ENCODE data around the gene ELK3.

The ELK3 gene

GRCh38 chr12:96226801-96227348 lies 32.7 kb downstream of the ELK3 start:
- Histone ChIP-seq H2AFZ (ENCODE audit: low read length) (no peak overlapping the region), H3K4me2 (ENCODE audit: insufficient read depth, low read length, poor library complexity, severe bottlenecking) (no peak overlapping the region), H3K9me3 (replicated peaks in 1 of 2; ENCODE audit: control insufficient read depth in 2 of 2, insufficient read depth in 1 of 2, low read depth in 1 of 2, low read length in 2 of 2) (no peaks in the 10 kb centered on the region), H2BK12ac (ENCODE audit: low read length) (no peak overlapping the region), H3K9ac (ENCODE audit: low read depth, low read length, poor library complexity) (no peak overlapping the region), H4K91ac (ENCODE audit: low read depth, low read length, poor library complexity) (no peak overlapping the region), H3K4ac (ENCODE audit: low read length) (no peak overlapping the region), H3K18ac (ENCODE audit: low read length) (no peak overlapping the region), H3K4me1 (ENCODE audit: control insufficient read depth in 2 of 2, insufficient read depth in 1 of 2, low read depth in 1 of 2, low read length in 2 of 2) (no peaks in the 10 kb centered on the region), H2BK15ac (ENCODE audit: low read length) (no peak overlapping the region), H3K4me3 (ENCODE audit: low read length in 2 of 2) (no peak overlapping the region), H3K14ac (ENCODE audit: low read length) (no peak overlapping the region), H3K27me3 (ENCODE audit: control insufficient read depth in 3 of 3, insufficient read depth in 3 of 3, low read depth in 1 of 3, low read length in 3 of 3) (no peaks in the 10 kb centered on the region), H3K36me3 (replicated peaks in 1 of 2; ENCODE audit: control insufficient read depth in 2 of 2, insufficient read depth in 2 of 2, low read length in 2 of 2) (no peaks in the 10 kb centered on the region), H3K27ac (replicated peaks; ENCODE audit: low read length) (no peak overlapping the region), H2BK5ac (ENCODE audit: low read length) (no peak overlapping the region), H2AK5ac (ENCODE audit: low read depth, low read length) (no peak overlapping the region), H3K79me1 (ENCODE audit: low read depth, low read length) (no peaks in the 10 kb centered on the region), H2BK120ac (ENCODE audit: low read depth, low read length) (no peak overlapping the region), H4K8ac (ENCODE audit: low read depth, low read length) (no peak overlapping the region), H3K23ac (ENCODE audit: low read depth, low read length, poor library complexity) (no peak overlapping the region)
- DNase-seq (ENCODE audit: low spot score) = no peak
- no CpG with 5 or more reads among the region's 17 CpGs for WGBS, 2 donors (ENCODE audit: extremely low coverage in 2 of 2, insufficient read length in 2 of 2, insufficient replicate concordance in 1 of 2)

- H3K14ac ChIP-seq (ENCODE audit: low read length) = no peak overlapping the region
- no peak overlapping the region for H3K23ac ChIP-seq (ENCODE audit: low read depth, low read length, poor library complexity)
Observed at GRCh38 chr12:96227365-96228106, 33.4 kb downstream of the ELK3 start.

GRCh38 chr12:96228566-96229248 lies 34.5 kb downstream of the ELK3 start:
- WGBS, 2 donors (ENCODE audit: extremely low coverage in 2 of 2, insufficient read length in 2 of 2, insufficient replicate concordance in 1 of 2) = no CpG with 5 or more reads among the region's 12 CpGs
- H2AFZ ChIP-seq (ENCODE audit: low read length) = no peak overlapping the region
- no peak overlapping the region for H3K4me2 ChIP-seq (ENCODE audit: insufficient read depth, low read length, poor library complexity, severe bottlenecking)
- H3K27ac ChIP-seq (replicated peaks; ENCODE audit: low read length) = no peak overlapping the region
- DNase-seq (ENCODE audit: low spot score) = no peak
- no peaks in the 10 kb centered on the region for H3K9me3 ChIP-seq (replicated peaks in 1 of 2; ENCODE audit: control insufficient read depth in 2 of 2, insufficient read depth in 1 of 2, low read depth in 1 of 2, low read length in 2 of 2)
- H3K9ac ChIP-seq (ENCODE audit: low read depth, low read length, poor library complexity) = no peak overlapping the region
- no peak overlapping the region for H3K14ac ChIP-seq (ENCODE audit: low read length)
- no peak overlapping the region for H3K4me3 ChIP-seq (ENCODE audit: low read length in 2 of 2)
- H4K91ac ChIP-seq (ENCODE audit: low read depth, low read length, poor library complexity) = no peak overlapping the region
- H3K79me1 ChIP-seq (ENCODE audit: low read depth, low read length) = no peaks in the 10 kb centered on the region
- H2BK12ac ChIP-seq (ENCODE audit: low read length) = no peak overlapping the region
- no peaks in the 10 kb centered on the region for H3K27me3 ChIP-seq (ENCODE audit: control insufficient read depth in 3 of 3, insufficient read depth in 3 of 3, low read depth in 1 of 3, low read length in 3 of 3)
- H2AK5ac ChIP-seq (ENCODE audit: low read depth, low read length) = no peak overlapping the region
- H3K4me1 ChIP-seq (ENCODE audit: control insufficient read depth in 2 of 2, insufficient read depth in 1 of 2, low read depth in 1 of 2, low read length in 2 of 2) = peaks cover 0 to 2% of the 10 kb centered on the region in 2 donors
- H2BK5ac ChIP-seq (ENCODE audit: low read length) = no peak overlapping the region
- H3K4ac ChIP-seq (ENCODE audit: low read length) = no peak overlapping the region
- no peak overlapping the region for H2BK15ac ChIP-seq (ENCODE audit: low read length)
- H3K18ac ChIP-seq (ENCODE audit: low read length) = no peak overlapping the region
- H4K8ac ChIP-seq (ENCODE audit: low read depth, low read length) = no peak overlapping the region
- H2BK120ac ChIP-seq (ENCODE audit: low read depth, low read length) = no peak overlapping the region
- no peak overlapping the region for H3K23ac ChIP-seq (ENCODE audit: low read depth, low read length, poor library complexity)
- no peaks in the 10 kb centered on the region for H3K36me3 ChIP-seq (replicated peaks in 1 of 2; ENCODE audit: control insufficient read depth in 2 of 2, insufficient read depth in 2 of 2, low read length in 2 of 2)

More at GRCh38 chr12:96227365-96228106, 33.4 kb downstream of the ELK3 start:
- H3K27me3 ChIP-seq (ENCODE audit: control insufficient read depth in 3 of 3, insufficient read depth in 3 of 3, low read depth in 1 of 3, low read length in 3 of 3) = no peaks in the 10 kb centered on the region
- H3K4me1 ChIP-seq (ENCODE audit: control insufficient read depth in 2 of 2, insufficient read depth in 1 of 2, low read depth in 1 of 2, low read length in 2 of 2) = no peaks in the 10 kb centered on the region
- no peaks in the 10 kb centered on the region for H3K9me3 ChIP-seq (replicated peaks in 1 of 2; ENCODE audit: control insufficient read depth in 2 of 2, insufficient read depth in 1 of 2, low read depth in 1 of 2, low read length in 2 of 2)
- no peak overlapping the region for H3K18ac ChIP-seq (ENCODE audit: low read length)
- H3K9ac ChIP-seq (ENCODE audit: low read depth, low read length, poor library complexity) = no peak overlapping the region
- no peak overlapping the region for H2BK120ac ChIP-seq (ENCODE audit: low read depth, low read length)
- H2BK12ac ChIP-seq (ENCODE audit: low read length) = no peak overlapping the region
- no peak overlapping the region for H3K27ac ChIP-seq (replicated peaks; ENCODE audit: low read length)
- H3K4me2 ChIP-seq (ENCODE audit: insufficient read depth, low read length, poor library complexity, severe bottlenecking) = no peak overlapping the region
- no peak overlapping the region for H4K8ac ChIP-seq (ENCODE audit: low read depth, low read length)
- no peak overlapping the region for H3K4ac ChIP-seq (ENCODE audit: low read length)
- no peak overlapping the region for H2BK5ac ChIP-seq (ENCODE audit: low read length)
- H3K4me3 ChIP-seq (ENCODE audit: low read length in 2 of 2) = no peak overlapping the region
- WGBS, 2 donors (ENCODE audit: extremely low coverage in 2 of 2, insufficient read length in 2 of 2, insufficient replicate concordance in 1 of 2) = no CpG with 5 or more reads among the region's 12 CpGs
- H4K91ac ChIP-seq (ENCODE audit: low read depth, low read length, poor library complexity) = no peak overlapping the region
- H3K79me1 ChIP-seq (ENCODE audit: low read depth, low read length) = no peaks in the 10 kb centered on the region
- no peak overlapping the region for H2AK5ac ChIP-seq (ENCODE audit: low read depth, low read length)
- H2BK15ac ChIP-seq (ENCODE audit: low read length) = no peak overlapping the region
- no peak overlapping the region for H2AFZ ChIP-seq (ENCODE audit: low read length)
- no peak for DNase-seq (ENCODE audit: low spot score)
- H3K36me3 ChIP-seq (replicated peaks in 1 of 2; ENCODE audit: control insufficient read depth in 2 of 2, insufficient read depth in 2 of 2, low read length in 2 of 2) = no peaks in the 10 kb centered on the region

GRCh38 chr12:96230646-96231045 lies 36.5 kb downstream of the ELK3 start:
- WGBS, 2 donors (ENCODE audit: extremely low coverage in 2 of 2, insufficient read length in 2 of 2, insufficient replicate concordance in 1 of 2) = no CpG with 5 or more reads among the region's 13 CpGs
- Histone ChIP-seq H2AFZ (ENCODE audit: low read length) (no peak overlapping the region), H4K91ac (ENCODE audit: low read depth, low read length, poor library complexity) (no peak overlapping the region)

More at GRCh38 chr12:96230646-96231045, 36.5 kb downstream of the ELK3 start:
- H3K4me2 ChIP-seq (ENCODE audit: insufficient read depth, low read length, poor library complexity, severe bottlenecking) = no peak overlapping the region
- H4K8ac ChIP-seq (ENCODE audit: low read depth, low read length) = no peak overlapping the region
- H2BK120ac ChIP-seq (ENCODE audit: low read depth, low read length) = no peak overlapping the region
- H3K4ac ChIP-seq (ENCODE audit: low read length) = no peak overlapping the region
- no peak overlapping the region for H2AK5ac ChIP-seq (ENCODE audit: low read depth, low read length)
- H3K14ac ChIP-seq (ENCODE audit: low read length) = no peak overlapping the region
- H3K4me3 ChIP-seq (ENCODE audit: low read length in 2 of 2) = no peak overlapping the region
- no peaks in the 10 kb centered on the region for H3K9me3 ChIP-seq (replicated peaks in 1 of 2; ENCODE audit: control insufficient read depth in 2 of 2, insufficient read depth in 1 of 2, low read depth in 1 of 2, low read length in 2 of 2)
- no peaks in the 10 kb centered on the region for H3K36me3 ChIP-seq (replicated peaks in 1 of 2; ENCODE audit: control insufficient read depth in 2 of 2, insufficient read depth in 2 of 2, low read length in 2 of 2)
- no peak overlapping the region for H3K9ac ChIP-seq (ENCODE audit: low read depth, low read length, poor library complexity)
- H3K79me1 ChIP-seq (ENCODE audit: low read depth, low read length) = no peaks in the 10 kb centered on the region
- H3K18ac ChIP-seq (ENCODE audit: low read length) = no peak overlapping the region
- peaks cover 0 to 2% of the 10 kb centered on the region in 2 donors for H3K4me1 ChIP-seq (ENCODE audit: control insufficient read depth in 2 of 2, insufficient read depth in 1 of 2, low read depth in 1 of 2, low read length in 2 of 2)
- no peak overlapping the region for H2BK12ac ChIP-seq (ENCODE audit: low read length)
- no peak overlapping the region for H3K27ac ChIP-seq (replicated peaks; ENCODE audit: low read length)
- H2BK5ac ChIP-seq (ENCODE audit: low read length) = no peak overlapping the region
- H3K23ac ChIP-seq (ENCODE audit: low read depth, low read length, poor library complexity) = no peak overlapping the region
- H2BK15ac ChIP-seq (ENCODE audit: low read length) = no peak overlapping the region
- no peaks in the 10 kb centered on the region for H3K27me3 ChIP-seq (ENCODE audit: control insufficient read depth in 3 of 3, insufficient read depth in 3 of 3, low read depth in 1 of 3, low read length in 3 of 3)
- no peak for DNase-seq (ENCODE audit: low spot score)

Data from neuronal stem cell (in vitro differentiated cells).